Neural cell (in vitro differentiated cells): ENCODE data around the gene BCL2. TPM values are rescaled to one million over a fixed set of nuclear protein-coding genes. Genes with fewer than 3 reads are reported as not detected.

Source experiments
- H2AFZ ChIP-seq: fragments of 200-600, 300-800 bp; sonication (generic), shearing (Covaris generic); 2 replicates; pipeline ENCODE4 v1.6.0; 2014; ENCODE audit warnings: low read depth, mild to moderate bottlenecking, antibody characterized with exemption, low read length, moderate library complexity
- H3F3A ChIP-seq: fragments of 200-600 bp; shearing (Covaris generic); 2 replicates; pipeline ENCODE4 v1.6.1; 2016; ENCODE audit warnings: mild to moderate bottlenecking, moderate library complexity, mixed read lengths, antibody characterized with exemption, low read length; ENCODE audit not compliant: insufficient read depth, poor library complexity, severe bottlenecking
- H3K27ac ChIP-seq: fragments of 200-600, 300-800 bp; sonication (generic), shearing (Covaris generic); 2 replicates; pipeline ENCODE4 v1.5.1; 2014; ENCODE audit warnings: mild to moderate bottlenecking, low read length, moderate library complexity
- H3K27me3 ChIP-seq: fragments of 300-800, 200-600 bp; sonication (generic), shearing (Covaris generic); 2 replicates; pipeline ENCODE4 v1.6.0; 2014; ENCODE audit warnings: mild to moderate bottlenecking, low read depth, low read length, moderate library complexity; ENCODE audit not compliant: insufficient read depth
- H3K36me3 ChIP-seq: fragments of 300-800, 200-600 bp; sonication (generic), shearing (Covaris generic); 2 replicates; pipeline ENCODE4 v1.5.1; 2014; ENCODE audit warnings: mild to moderate bottlenecking, antibody characterized with exemption, low read length, moderate library complexity; ENCODE audit not compliant: insufficient read depth
- H3K4me2 ChIP-seq: fragments of 300-800, 200-600 bp; sonication (generic), shearing (Covaris generic); 2 replicates; pipeline ENCODE4 v1.6.0; 2014; ENCODE audit warnings: mild to moderate bottlenecking, low read length
- H3K4me3 ChIP-seq: fragments of 300-800, 200-600 bp; sonication (generic), shearing (Covaris generic); 2 replicates; pipeline ENCODE4 v1.5.1; 2014; ENCODE audit warnings: mild to moderate bottlenecking, low read length, moderate library complexity
- H3K79me2 ChIP-seq: fragments of 200-600 bp; shearing (Covaris generic); replicated peaks from 2 replicates; pipeline ENCODE4 v1.6.0; 2014; ENCODE audit warnings: mild to moderate bottlenecking, low read length, moderate library complexity; ENCODE audit not compliant: insufficient read depth
- H3K9ac ChIP-seq: fragments of 300-800, 200-600 bp; sonication (generic), shearing (Covaris generic); 2 replicates; pipeline ENCODE4 v1.6.1; 2016; ENCODE audit warnings: mild to moderate bottlenecking, low read length, mixed read lengths
- H3K9me2 ChIP-seq: fragments of 200-600 bp; shearing (Covaris generic); 2 replicates; pipeline ENCODE4 v1.6.1; 2016; ENCODE audit warnings: mild to moderate bottlenecking, low read length, mixed read lengths; ENCODE audit not compliant: insufficient read depth
- H3K9me3 ChIP-seq: fragments of 200-600, 300-800 bp; sonication (generic), shearing (Covaris generic); 2 replicates; pipeline ENCODE4 v1.6.1; 2016; ENCODE audit warnings: mild to moderate bottlenecking, mixed run types, low read length, moderate library complexity, mixed read lengths
- H4K20me1 ChIP-seq: fragments of 200-600 bp; shearing (Covaris generic); 2 replicates; pipeline ENCODE4 v1.6.1; 2016; ENCODE audit warnings: mild to moderate bottlenecking, mixed run types; ENCODE audit not compliant: insufficient read depth
- EP300 ChIP-seq: fragments of 450-650 bp; conservative IDR thresholded peaks from 2 replicates; pipeline ENCODE4 v1.6.1; 2014; ENCODE audit warnings: antibody characterized with exemption, mild to moderate bottlenecking, moderate library complexity; ENCODE audit not compliant: poor library complexity, severe bottlenecking
- EZH2 ChIP-seq: fragments of 200-600, 300-800 bp; shearing (Covaris generic), sonication (generic); IDR thresholded peaks from 2 replicates; pipeline ENCODE4 v1.6.1; 2014; ENCODE audit warnings: antibody characterized with exemption, low read length, borderline replicate concordance, mild to moderate bottlenecking; ENCODE audit not compliant: insufficient read depth, poor library complexity, severe bottlenecking
- MXI1 ChIP-seq: fragments of 450-650 bp; conservative IDR thresholded peaks from 2 replicates; pipeline ENCODE4 v1.6.1; 2014; ENCODE audit warnings: antibody characterized with exemption, mild to moderate bottlenecking; ENCODE audit not compliant: poor library complexity, severe bottlenecking
- POLR2AphosphoS5 ChIP-seq: IDR thresholded peaks from 2 replicates; pipeline ENCODE4 v1.6.1; 2012
- RAD21 ChIP-seq: fragments of 450-650 bp; conservative IDR thresholded peaks from 2 replicates; pipeline ENCODE4 v1.6.1; 2014; ENCODE audit warnings: antibody characterized with exemption, mild to moderate bottlenecking, moderate library complexity
- SMC3 ChIP-seq: fragments of 450-650 bp; conservative IDR thresholded peaks from 2 replicates; pipeline ENCODE4 v1.6.1; 2014; ENCODE audit warnings: antibody characterized with exemption, mild to moderate bottlenecking, moderate library complexity; ENCODE audit not compliant: poor library complexity
- TAF1 ChIP-seq: IDR thresholded peaks from 2 replicates; pipeline ENCODE4 v1.6.1; 2012; ENCODE audit warnings: low read depth
- polyA plus RNA-seq: library from polyadenylated mRNA; depleted of rRNA; stranded (reverse); fragments of >200 nt; gene quantifications from 2 replicates; pipeline ENCODE4 v1.2.3, GENCODE V29; 2014
- TF ChIP-seq, protein P1 (sequence below): IDR thresholded peaks from 2 replicates; pipeline ENCODE4 v1.6.1; 2012; ENCODE audit warnings: borderline replicate concordance
- TF ChIP-seq, protein P2 (sequence below): fragments of 450-650 bp; IDR thresholded peaks from 2 replicates; pipeline ENCODE4 v1.5.1; 2014; ENCODE audit warnings: antibody characterized with exemption, mild to moderate bottlenecking, moderate library complexity; ENCODE audit not compliant: poor library complexity, severe bottlenecking

BCL2 gene
- polyA plus RNA-seq, 1 donor from 2014 or later, result 3.4 TPM

- H3K9me3 ChIP-seq, result no peaks in the 10 kb centered on the region
- no peak for TF ChIP-seq EZH2
- TF ChIP-seq, protein P1, sequence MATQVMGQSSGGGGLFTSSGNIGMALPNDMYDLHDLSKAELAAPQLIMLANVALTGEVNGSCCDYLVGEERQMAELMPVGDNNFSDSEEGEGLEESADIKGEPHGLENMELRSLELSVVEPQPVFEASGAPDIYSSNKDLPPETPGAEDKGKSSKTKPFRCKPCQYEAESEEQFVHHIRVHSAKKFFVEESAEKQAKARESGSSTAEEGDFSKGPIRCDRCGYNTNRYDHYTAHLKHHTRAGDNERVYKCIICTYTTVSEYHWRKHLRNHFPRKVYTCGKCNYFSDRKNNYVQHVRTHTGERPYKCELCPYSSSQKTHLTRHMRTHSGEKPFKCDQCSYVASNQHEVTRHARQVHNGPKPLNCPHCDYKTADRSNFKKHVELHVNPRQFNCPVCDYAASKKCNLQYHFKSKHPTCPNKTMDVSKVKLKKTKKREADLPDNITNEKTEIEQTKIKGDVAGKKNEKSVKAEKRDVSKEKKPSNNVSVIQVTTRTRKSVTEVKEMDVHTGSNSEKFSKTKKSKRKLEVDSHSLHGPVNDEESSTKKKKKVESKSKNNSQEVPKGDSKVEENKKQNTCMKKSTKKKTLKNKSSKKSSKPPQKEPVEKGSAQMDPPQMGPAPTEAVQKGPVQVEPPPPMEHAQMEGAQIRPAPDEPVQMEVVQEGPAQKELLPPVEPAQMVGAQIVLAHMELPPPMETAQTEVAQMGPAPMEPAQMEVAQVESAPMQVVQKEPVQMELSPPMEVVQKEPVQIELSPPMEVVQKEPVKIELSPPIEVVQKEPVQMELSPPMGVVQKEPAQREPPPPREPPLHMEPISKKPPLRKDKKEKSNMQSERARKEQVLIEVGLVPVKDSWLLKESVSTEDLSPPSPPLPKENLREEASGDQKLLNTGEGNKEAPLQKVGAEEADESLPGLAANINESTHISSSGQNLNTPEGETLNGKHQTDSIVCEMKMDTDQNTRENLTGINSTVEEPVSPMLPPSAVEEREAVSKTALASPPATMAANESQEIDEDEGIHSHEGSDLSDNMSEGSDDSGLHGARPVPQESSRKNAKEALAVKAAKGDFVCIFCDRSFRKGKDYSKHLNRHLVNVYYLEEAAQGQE, result no peak
- TF ChIP-seq MXI1, result no peak
- no peak for TF ChIP-seq RAD21
- TF ChIP-seq SMC3, result no peak
- TF ChIP-seq, protein P2, sequence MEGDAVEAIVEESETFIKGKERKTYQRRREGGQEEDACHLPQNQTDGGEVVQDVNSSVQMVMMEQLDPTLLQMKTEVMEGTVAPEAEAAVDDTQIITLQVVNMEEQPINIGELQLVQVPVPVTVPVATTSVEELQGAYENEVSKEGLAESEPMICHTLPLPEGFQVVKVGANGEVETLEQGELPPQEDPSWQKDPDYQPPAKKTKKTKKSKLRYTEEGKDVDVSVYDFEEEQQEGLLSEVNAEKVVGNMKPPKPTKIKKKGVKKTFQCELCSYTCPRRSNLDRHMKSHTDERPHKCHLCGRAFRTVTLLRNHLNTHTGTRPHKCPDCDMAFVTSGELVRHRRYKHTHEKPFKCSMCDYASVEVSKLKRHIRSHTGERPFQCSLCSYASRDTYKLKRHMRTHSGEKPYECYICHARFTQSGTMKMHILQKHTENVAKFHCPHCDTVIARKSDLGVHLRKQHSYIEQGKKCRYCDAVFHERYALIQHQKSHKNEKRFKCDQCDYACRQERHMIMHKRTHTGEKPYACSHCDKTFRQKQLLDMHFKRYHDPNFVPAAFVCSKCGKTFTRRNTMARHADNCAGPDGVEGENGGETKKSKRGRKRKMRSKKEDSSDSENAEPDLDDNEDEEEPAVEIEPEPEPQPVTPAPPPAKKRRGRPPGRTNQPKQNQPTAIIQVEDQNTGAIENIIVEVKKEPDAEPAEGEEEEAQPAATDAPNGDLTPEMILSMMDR, result no peak
- no peak for TF ChIP-seq POLR2AphosphoS5
- TF ChIP-seq TAF1, result no peak
- TF ChIP-seq EP300, result no peak
- H3K27ac ChIP-seq, result no peak overlapping the region
These were observed 32.6 kb downstream of the BCL2 start for GRCh38 chr18:63286926-63287325.

GRCh38 chr18:63284827-63285733 is 34.5 kb downstream of the BCL2 start:
- no peak overlapping the region for H3K4me2 ChIP-seq
- no peaks in the 10 kb centered on the region for H3K79me2 ChIP-seq
- no peak overlapping the region for H3K9ac ChIP-seq
- H3K9me3 ChIP-seq, result no peaks in the 10 kb centered on the region
- no peak overlapping the region for H3K4me3 ChIP-seq
- no peak for TF ChIP-seq RAD21
- TF ChIP-seq, protein P2, result no peak
- TF ChIP-seq, protein P1, result no peak
- no peak for TF ChIP-seq TAF1
- no peak for TF ChIP-seq SMC3
- no peak for TF ChIP-seq EZH2
- no peak for TF ChIP-seq MXI1
- no peak overlapping the region for H3K27ac ChIP-seq
- H3F3A ChIP-seq, result no peaks in the 10 kb centered on the region
- H3K36me3 ChIP-seq, result no peaks in the 10 kb centered on the region
- no peaks in the 10 kb centered on the region for H3K27me3 ChIP-seq
- H4K20me1 ChIP-seq, result no peaks in the 10 kb centered on the region
- H2AFZ ChIP-seq, result no peak overlapping the region
- H3K9me2 ChIP-seq, result no peaks in the 10 kb centered on the region

More at GRCh38 chr18:63286926-63287325, 32.6 kb downstream of the BCL2 start:
- Histone ChIP-seq H3K4me2 (no peak overlapping the region), H2AFZ (no peak overlapping the region), H3K36me3 (no peaks in the 10 kb centered on the region), H3F3A (no peaks in the 10 kb centered on the region), H4K20me1 (no peaks in the 10 kb centered on the region), H3K4me3 (no peak overlapping the region), H3K27me3 (no peaks in the 10 kb centered on the region), H3K9ac (no peak overlapping the region), H3K9me2 (no peaks in the 10 kb centered on the region), H3K79me2 (no peaks in the 10 kb centered on the region)
